CD4-positive, alpha-beta T cell treated with Interleukin-15 for 4 hours (primary cell): ENCODE results near the gene CCDC116.
"Not testable (repeated sequence)": the region's sequence is repeated elsewhere in the genome, so short reads cannot be mapped to it uniquely, and the experiment has no call there.

Experiments
- DNase-seq: peaks from one replicate; pipeline ENCODE4 v3.0.0-alpha.2; 2020; ENCODE audit warnings: low spot score

CCDC116 gene

GRCh38 chr22:21652010-21652546 lies 19.5 kb downstream of the CCDC116 start:
- peak; percentile 82 for DNase-seq

- no peak for DNase-seq
Measured at GRCh38 chr22:21652547-21653545, 20.3 kb downstream of the CCDC116 start.

- DNase-seq: no peak
Measured at GRCh38 chr22:21657020-21657359, 24.4 kb downstream of the CCDC116 start.

GRCh38 chr22:21657360-21658032 lies 24.9 kb downstream of the CCDC116 start:
- DNase-seq: peak; percentile 70

GRCh38 chr22:21659864-21660525 lies 27.4 kb downstream of the CCDC116 start:
- DNase-seq: no peak

GRCh38 chr22:21660904-21661303 lies 28.3 kb downstream of the CCDC116 start:
- DNase-seq: no peak

- no peak for DNase-seq
Measured at GRCh38 chr22:21661991-21662390, 29.4 kb downstream of the CCDC116 start.

- DNase-seq: no peak
Measured at GRCh38 chr22:21663738-21664137, 31.2 kb downstream of the CCDC116 start.

GRCh38 chr22:21665047-21665851 lies 32.7 kb downstream of the CCDC116 start:
- DNase-seq: no peak

- no peak for DNase-seq
Measured at GRCh38 chr22:21666786-21667185, 34.2 kb downstream of the CCDC116 start.

GRCh38 chr22:21669026-21669425 lies 36.5 kb downstream of the CCDC116 start:
- DNase-seq: no peak

GRCh38 chr22:21672107-21672629 lies 39.6 kb downstream of the CCDC116 start:
- no peak for DNase-seq

- no peak for DNase-seq
Measured at GRCh38 chr22:21673534-21674321, 41.2 kb downstream of the CCDC116 start.

- DNase-seq: no peak
Measured at GRCh38 chr22:21674638-21675245, 42.2 kb downstream of the CCDC116 start.

- DNase-seq: no peak
Measured at GRCh38 chr22:21677606-21678443, 45.3 kb downstream of the CCDC116 start.

GRCh38 chr22:21678842-21679241 lies 46.3 kb downstream of the CCDC116 start:
- not testable (repeated sequence) for DNase-seq

- DNase-seq: no peak
Measured at GRCh38 chr22:21679383-21679782, 46.8 kb downstream of the CCDC116 start.

- no peak for DNase-seq
Measured at GRCh38 chr22:21680830-21681565, 48.4 kb downstream of the CCDC116 start.
